Ovary (tissue), 10 donors: Measurements from ENCODE around the gene COX18. TPM values are rescaled to one million over a fixed set of nuclear protein-coding genes. Genes with fewer than 3 reads are reported as not detected.

Source experiments
- DNase-seq, 5 donors: peaks; one replicate each; pipeline ENCODE4 v3.0.0-alpha.2; 2019 to 2020
- H3K27ac ChIP-seq, 2 donors: fragments of 200-600 bp; one replicate each; pipeline versions ENCODE4 v1.5.1 to v1.8.0; 2019 to 2022
- H3K27me3 ChIP-seq: fragments of 200-600 bp; one replicate; pipeline ENCODE4 v1.8.0; 2022
- H3K36me3 ChIP-seq: fragments of 200-600 bp; sonication (generic); one replicate; pipeline ENCODE4 v1.5.1; 2019
- H3K4me1 ChIP-seq: one replicate; pipeline ENCODE4 v1.8.1; 2013; ENCODE audit warnings: mild to moderate bottlenecking, moderate library complexity; ENCODE audit not compliant: insufficient read depth
- H3K4me3 ChIP-seq: fragments of 200-600 bp; sonication (generic); one replicate; pipeline ENCODE4 v1.5.1; 2017
- H3K9me3 ChIP-seq, 2 donors: fragments of 200-600 bp in 1 of 2; sonication (generic) in 1 of 2; one replicate each; pipeline versions ENCODE4 v1.5.1 to v1.8.1; 2013 to 2019; ENCODE audit warnings: mild to moderate bottlenecking in 1 of 2, moderate library complexity in 1 of 2
- CTCF ChIP-seq, 3 donors: fragments of 450-650 bp in 2 of 3; fragments of 200-600 bp in 1 of 3; IDR thresholded peaks; one replicate each; pipeline versions ENCODE4 v1.5.1 to v1.8.0; 2016 to 2022; ENCODE audit warnings: antibody characterized with exemption in 3 of 3, mild to moderate bottlenecking in 1 of 3
- EP300 ChIP-seq: sonication (generic); formaldehyde crosslinking; IDR thresholded peaks from one replicate; pipeline ENCODE4 v1.6.1; 2017; ENCODE audit warnings: antibody characterized with exemption
- POLR2A ChIP-seq: fragments of 450-650 bp; IDR thresholded peaks from one replicate; pipeline ENCODE4 v1.6.1; 2017; ENCODE audit warnings: antibody characterized with exemption, mild to moderate bottlenecking, moderate library complexity
- WGBS, 3 donors: extraction: QIAGEN DNeasy Blood & Tissue Kit in 1 of 3; methylation state at CpG; one replicate each; pipeline versions ENCODE4 v1.1.5 to v1.1.7; 2013 to 2017; 5-methylcytosine and 5-hydroxymethylcytosine counted together
- intact Hi-C, 4 donors: fragments of 100-400 bp; cut with DNase I; formaldehyde crosslinking; loops; one replicate each; pipeline versions ENCODE4 v1.11.0 to v1.15.1; 2022 to 2023
- long read RNA-seq, 3 donors: library from polyadenylated mRNA in 2 of 3; unstranded in 2 of 3; transcript quantifications; one replicate each; pipeline ENCODE4 v2.0.0 and lab custom pipeline, GENCODE V29; 2021 to 2026
- polyA plus RNA-seq, 2 donors: library from polyadenylated mRNA; stranded (reverse); fragments of 200-250 nt in 1 of 2; fragments of 350-450 nt in 1 of 2; fragmentation: Illumina TruSeq in 1 of 2; extraction: RNeasy Lipid Tissue Mini Kit (QIAGEN cat#74804) in 1 of 2; gene quantifications; one replicate each; pipeline ENCODE4 v1.2.3, GENCODE V29; 2013 to 2014
- total RNA-seq, 7 donors: library from RNA; depleted of rRNA in 2 of 7; stranded (reverse); fragments of >200 nt in 2 of 7; fragmentation: NEBNext Ultra II Directional in 3 of 7; extraction: Animal tissue kit (Norgen Biotek cat#: 25700) in 3 of 7; gene quantifications; one replicate each; pipeline versions ENCODE4 v1.1.0 to v1.2.4, GENCODE V29; 2016 to 2023
- donor health status: DM: no; HTN: no; CAD: no; lungs with moderate emphysema.
- donor health status: DM: no; HTN: no; CAD: no.
- donor health status: Bipolar disorder and iron deficiency.
- donor health status: DM: yes; HTN: yes; CAD: no.
- donor health status: DM: no; HTN: no; CAD: no.
- donor health status: DM: yes; HTN: yes; CAD: no.

The COX18 gene
- 10 to 100 TPM in 6 of 7 donors, 1 to 10 TPM in 1; 9.9 to 18.2 (median 12.5) TPM for total RNA-seq
- polyA plus RNA-seq = 10 to 100 TPM; 11.4 to 11.6 TPM
- long read RNA-seq, donor 1, partial matches to known transcripts = 0 of 11 reads
- long read RNA-seq, donor 1, other reads (novel, unspliced or antisense) = 9 of 11 reads
- long read RNA-seq, donor 2, full-length matches to known transcripts = 5 of 5 reads
- long read RNA-seq, donor 2, partial matches to known transcripts = 0 of 5 reads
- long read RNA-seq, donor 2, other reads (novel, unspliced or antisense) = 0 of 5 reads
- long read RNA-seq, donor 3, full-length matches to known transcripts = 1 of 3 reads
- long read RNA-seq, donor 3, partial matches to known transcripts = 0 of 3 reads
- long read RNA-seq, donor 3, other reads (novel, unspliced or antisense) = 2 of 3 reads

GRCh38 chr4:73069338-73070073 is at the start of gene COX18:
COX18 (minus strand) TSS chr4:73069716; CDS start chr4:73069649, 67 bp downstream.
- intact Hi-C loops = loop anchor here in 3 of 4 donors (2.0 to 10.0 kb wide), 3 partner anchors 185 to 189 kb away; partner anchors contain the start of gene ANKRD17 (in 3 of the 3)
- Histone ChIP-seq H3K27ac (peak within 1 kb of the TSS; percentile 84 to 94), H3K36me3 (no peaks in the 10 kb centered on the region), H3K27me3 (no peaks in the 10 kb centered on the region), H3K4me1 (peaks cover 2% of the 10 kb centered on the region), H3K9me3 (no peaks in the 10 kb centered on the region), H3K4me3 (peak within 1 kb of the TSS; percentile 59)
- DNase-seq = peak; percentile 97 to 99 (median 98)
- peak; percentile 83 for TF ChIP-seq POLR2A
- TF ChIP-seq CTCF (IDR thresholded peaks at IDR 0.05) = no peak
- 0% methylated on average over 54 to 62 of the region's 62 CpGs for WGBS, 3 donors

GRCh38 chr4:73109493-73109892 is 40.0 kb upstream of the COX18 start:
- Histone ChIP-seq H3K9me3 (no peaks in the 10 kb centered on the region), H3K27me3 (no peaks in the 10 kb centered on the region), H3K4me1 (no peaks in the 10 kb centered on the region), H3K27ac (no peak overlapping the region), H3K4me3 (no peak overlapping the region), H3K36me3 (no peaks in the 10 kb centered on the region)
- no peak for DNase-seq
- no peak for TF ChIP-seq CTCF (IDR thresholded peaks at IDR 0.05)
- no peak for TF ChIP-seq POLR2A
- TF ChIP-seq EP300 = no peak
- intact Hi-C loops = no loop called here
- WGBS, 3 donors = 94 to 99% (median 97%) methylated on average over 4 of the region's 4 CpGs

- no peaks in the 10 kb centered on the region for H3K4me1 ChIP-seq
- DNase-seq = no peak
- intact Hi-C loops = no loop called here
- no peak for TF ChIP-seq CTCF (IDR thresholded peaks at IDR 0.05)
- TF ChIP-seq EP300 = no peak
- no peak for TF ChIP-seq POLR2A
- WGBS, 3 donors = 93 to 96% (median 96%) methylated on average over 5 of the region's 5 CpGs
- H3K27ac ChIP-seq = no peak overlapping the region
- H3K27me3 ChIP-seq = no peaks in the 10 kb centered on the region
- H3K36me3 ChIP-seq = no peaks in the 10 kb centered on the region
- H3K4me3 ChIP-seq = no peak overlapping the region
- no peaks in the 10 kb centered on the region for H3K9me3 ChIP-seq
Observed at GRCh38 chr4:73104695-73105094, 35.2 kb upstream of the COX18 start.

- WGBS, 3 donors = 76 to 78% (median 77%) methylated on average over 8 of the region's 8 CpGs
- no peak for TF ChIP-seq POLR2A
- no peak for TF ChIP-seq CTCF (IDR thresholded peaks at IDR 0.05)
- TF ChIP-seq EP300 = no peak
- Histone ChIP-seq H3K27me3 (no peaks in the 10 kb centered on the region), H3K36me3 (no peaks in the 10 kb centered on the region), H3K4me1 (no peaks in the 10 kb centered on the region), H3K9me3 (no peaks in the 10 kb centered on the region), H3K4me3 (no peak overlapping the region), H3K27ac (no peak overlapping the region)
- intact Hi-C loops = no loop called here
- no peak for DNase-seq
Observed at GRCh38 chr4:73103799-73104503, 34.4 kb upstream of the COX18 start.
